Suprapubic skin (tissue), 3 donors: ENCODE measurements around the gene FMNL2.

ENCODE experiments used
- CTCF ChIP-seq, 2 donors: fragments of 200-600 bp in 1 of 2; fragments of 450-650 bp in 1 of 2; sonication (generic) in 1 of 2; IDR thresholded peaks; one replicate each; pipeline ENCODE4 v1.5.1; 2016 to 2019; ENCODE audit warnings: antibody characterized with exemption in 2 of 2, mild to moderate bottlenecking in 1 of 2, moderate library complexity in 1 of 2
- EP300 ChIP-seq: sonication (generic); formaldehyde crosslinking; IDR thresholded peaks from one replicate; pipeline ENCODE4 v1.6.1; 2017; ENCODE audit warnings: antibody characterized with exemption
- POLR2A ChIP-seq, 2 donors: fragments of 450-650 bp; IDR thresholded peaks; one replicate each; pipeline ENCODE4 v1.6.1; 2017; ENCODE audit warnings: antibody characterized with exemption in 2 of 2, mild to moderate bottlenecking in 2 of 2, moderate library complexity in 2 of 2

- TF ChIP-seq CTCF (IDR thresholded peaks at IDR 0.05) (no peak), POLR2A (IDR thresholded peaks at IDR 0.05) (no peak), EP300 (no peak)
Measured at GRCh38 chr2:152505495-152505906, 170.5 kb downstream of the FMNL2 start.
